ENCODE measurements around the gene PHGDH.
"Not testable (repeated sequence)": the region's sequence is repeated elsewhere in the genome, so short reads cannot be mapped to it uniquely, and the experiment has no call there.

PHGDH gene

GRCh38 chr1:119783354-119784185 lies 71.8 kb downstream of the PHGDH start:
- no peak overlapping the region for H3K4me3 ChIP-seq (replicated peaks in 1 of 2; ENCODE audit: low read depth in 2 of 2, low read length in 2 of 2)
- TF ChIP-seq CTCF (IDR thresholded peaks at IDR 0.05; ENCODE audit: low read depth, low read length) = no peak
- peak; percentile 12 to 85 for DNase-seq (ENCODE audit: low read depth in 2 of 2)

- no peak overlapping the region for H3K4me3 ChIP-seq (replicated peaks in 1 of 2; ENCODE audit: low read depth in 2 of 2, low read length in 2 of 2)
- DNase-seq (ENCODE audit: low read depth in 2 of 2) = peak; percentile 13 to 91
- TF ChIP-seq CTCF (IDR thresholded peaks at IDR 0.05; ENCODE audit: low read depth, low read length) = no peak
Measured at GRCh38 chr1:119784191-119784781, 72.6 kb downstream of the PHGDH start.

GRCh38 chr1:119786046-119786445 lies 74.3 kb downstream of the PHGDH start:
- not testable (repeated sequence) for DNase-seq (ENCODE audit: low read depth in 2 of 2)

GRCh38 chr1:119786473-119787050 lies 74.8 kb downstream of the PHGDH start:
- H3K4me3 ChIP-seq (replicated peaks in 1 of 2; ENCODE audit: low read depth in 2 of 2, low read length in 2 of 2) = not testable (repeated sequence)
- peak in 1 of 2 donors; percentile 9 for DNase-seq (ENCODE audit: low read depth in 2 of 2)

More at GRCh38 chr1:119786046-119786445, 74.3 kb downstream of the PHGDH start:
- not testable (repeated sequence) for H3K4me3 ChIP-seq (replicated peaks in 1 of 2; ENCODE audit: low read depth in 2 of 2, low read length in 2 of 2)

GRCh38 chr1:119787776-119788175 lies 76.0 kb downstream of the PHGDH start:
- peak; percentile 28 to 35 for DNase-seq (ENCODE audit: low read depth in 2 of 2)
- no peak for TF ChIP-seq CTCF (IDR thresholded peaks at IDR 0.05; ENCODE audit: low read depth, low read length)
- no peak overlapping the region for H3K4me3 ChIP-seq (replicated peaks in 1 of 2; ENCODE audit: low read depth in 2 of 2, low read length in 2 of 2)

GRCh38 chr1:119790451-119791198 lies 78.9 kb downstream of the PHGDH start:
- no peak overlapping the region for H3K4me3 ChIP-seq (replicated peaks in 1 of 2; ENCODE audit: low read depth in 2 of 2, low read length in 2 of 2)
- TF ChIP-seq CTCF (IDR thresholded peaks at IDR 0.05; ENCODE audit: low read depth, low read length) = no peak
- no peak for DNase-seq (ENCODE audit: low read depth in 2 of 2)

- H3K4me3 ChIP-seq (replicated peaks in 1 of 2; ENCODE audit: low read depth in 2 of 2, low read length in 2 of 2) = no peak overlapping the region
- no peak for DNase-seq (ENCODE audit: low read depth in 2 of 2)
- TF ChIP-seq CTCF (IDR thresholded peaks at IDR 0.05; ENCODE audit: low read depth, low read length) = no peak
Measured at GRCh38 chr1:119791377-119791776, 79.6 kb downstream of the PHGDH start.

Data from cardiac fibroblast (primary cell).